GM12878 (cell line): ENCODE data around the gene ETDC. TPM values are rescaled to one million over a fixed set of nuclear protein-coding genes. Genes with fewer than 3 reads are reported as not detected.
A peak's percentile ranks its signal among the peaks of the same experiment; 100 is the strongest.

Experiments used
- ATAC-seq: fragments of 200-7000 bp; cut with Tn5 transposase; 3 replicates; pipeline ENCODE4 v1.9.1; 2020; ENCODE audit warnings: mild to moderate bottlenecking, moderate library complexity
- BruUV-seq: library from RNA; stranded (reverse); fragments of 400-500 nt; replicated peaks from 2 replicates; lab custom pipeline; 2021; lab: Mats Ljungman, UMichigan
- CTCF ChIA-PET: fragments of 300-600 bp; sonication (Branson Sonifier 250); formaldehyde crosslinking; extraction: SDS; loops from one replicate; lab custom pipeline; 2021; ENCODE audit warnings: inconsistent platforms; lab: Yijun Ruan, JAX
- POLR2A ChIA-PET: fragments of 350-600 bp; formaldehyde crosslinking; extraction: SDS; loops from one replicate; lab custom pipeline; 2021; ENCODE audit warnings: inconsistent platforms; lab: Charles Lee
- RAD21 ChIA-PET: fragments of 300-600 bp; sonication (Branson Sonifier 250); formaldehyde crosslinking; loops from one replicate; lab custom pipeline; 2023; ENCODE audit warnings: antibody characterized with exemption; ENCODE audit not compliant: unreplicated experiment; lab: Charles Lee
- SMC1A ChIA-PET: fragments of 300-600 bp; sonication (Branson Sonifier 250); formaldehyde crosslinking; loops from one replicate; lab custom pipeline; 2023; ENCODE audit not compliant: unreplicated experiment, uncharacterized antibody; lab: Charles Lee
- DNase-seq: peaks from one replicate; pipeline ENCODE4 v3.0.0-alpha.2; 2011; ENCODE audit warnings: low read depth, low spot score
- FAIRE-seq: peaks from 3 replicates; lab custom pipeline; 2011; peaks lifted over from hg19 to GRCh38; lab: Jason Lieb, UNC
- H2AFZ ChIP-seq: 2 replicates; pipeline ENCODE4 v1.6.0; 2011; ENCODE audit warnings: low read depth, low read length, control low read depth; ENCODE audit not compliant: control insufficient read depth
- H3K27ac ChIP-seq: 2 replicates; pipeline ENCODE4 v1.5.1; 2011; ENCODE audit warnings: control low read depth; ENCODE audit not compliant: control insufficient read depth, insufficient read depth
- H3K27me3 ChIP-seq, 2 experiments: replicated peaks in 1 of 2; 2 replicates each; pipeline versions ENCODE4 v1.6.0 to v1.6.1; 2011; ENCODE audit warnings: low read length in 1 of 2; ENCODE audit not compliant: control insufficient read depth in 2 of 2, insufficient read depth in 2 of 2
- H3K36me3 ChIP-seq, 2 experiments: 2 replicates each; pipeline ENCODE4 v1.5.1; 2011; ENCODE audit warnings: low read length in 1 of 2; ENCODE audit not compliant: control insufficient read depth in 2 of 2, insufficient read depth in 2 of 2
- H3K4me1 ChIP-seq: 2 replicates; pipeline ENCODE4 v1.6.1; 2011; ENCODE audit warnings: mild to moderate bottlenecking, low read length, moderate library complexity, mixed read lengths; ENCODE audit not compliant: control insufficient read depth, insufficient read depth
- H3K4me2 ChIP-seq: 2 replicates; pipeline ENCODE4 v1.6.0; 2011; ENCODE audit warnings: control low read depth; ENCODE audit not compliant: control insufficient read depth, insufficient read depth
- H3K4me3 ChIP-seq: fragments of 200-600 bp; sonication (generic); 2 replicates; pipeline ENCODE4 v1.5.1; 2016
- H3K79me2 ChIP-seq: 2 replicates; pipeline ENCODE4 v1.6.0; 2011; ENCODE audit warnings: low read length; ENCODE audit not compliant: control insufficient read depth, insufficient read depth
- H3K9ac ChIP-seq: 2 replicates; pipeline ENCODE4 v1.8.0; 2011; ENCODE audit warnings: low read length, control low read depth, mixed read lengths; ENCODE audit not compliant: control insufficient read depth, insufficient read depth
- H3K9me3 ChIP-seq: replicated peaks from 3 replicates; pipeline ENCODE4 v1.5.1; 2011; ENCODE audit warnings: mild to moderate bottlenecking, low read length; ENCODE audit not compliant: control insufficient read depth, insufficient read depth
- H4K20me1 ChIP-seq: 2 replicates; pipeline ENCODE4 v1.6.0; 2011; ENCODE audit not compliant: control insufficient read depth, insufficient read depth
- ATF3 ChIP-seq: IDR thresholded peaks from 2 replicates; pipeline ENCODE4 v1.6.1; 2011; ENCODE audit warnings: low read depth, mild to moderate bottlenecking, low read length, moderate library complexity, borderline replicate concordance; ENCODE audit errors: extremely low read depth
- BACH1 ChIP-seq: fragments of 450-650 bp; IDR thresholded peaks from 2 replicates; pipeline ENCODE4 v1.6.1; 2017; ENCODE audit warnings: mild to moderate bottlenecking, borderline replicate concordance
- BCL11A ChIP-seq: IDR thresholded peaks from 2 replicates; pipeline ENCODE4 v1.6.1; 2011; ENCODE audit warnings: low read depth, low read length
- CBX5 ChIP-seq: sonication (generic); IDR thresholded peaks from 2 replicates; pipeline ENCODE4 v1.6.1; 2016; ENCODE audit warnings: low read depth, moderate library complexity, mild to moderate bottlenecking, inconsistent platforms
- DPF2 ChIP-seq: fragments of 450-650 bp; IDR thresholded peaks from 2 replicates; pipeline ENCODE4 v1.6.1; 2017; ENCODE audit warnings: mild to moderate bottlenecking
- ELK1 ChIP-seq: IDR thresholded peaks from 2 replicates; pipeline ENCODE4 v1.6.1; 2012; ENCODE audit warnings: low read depth, low read length, improper control_type of control experiment
- HCFC1 ChIP-seq: fragments of 150-350 bp; IDR thresholded peaks from 2 replicates; pipeline ENCODE4 v1.6.1; 2014; ENCODE audit warnings: low read length
- IKZF1 ChIP-seq: fragments of 450-650 bp; conservative IDR thresholded peaks from 2 replicates; pipeline ENCODE4 v1.6.1; 2017; ENCODE audit warnings: antibody characterized with exemption, mild to moderate bottlenecking
- IKZF2 ChIP-seq, 2 experiments: fragments of 450-650 bp; IDR thresholded peaks; 2 replicates each; pipeline ENCODE4 v1.6.1; 2017; ENCODE audit warnings: mild to moderate bottlenecking in 2 of 2, moderate library complexity in 2 of 2
- JUND ChIP-seq: IDR thresholded peaks from 2 replicates; pipeline ENCODE4 v1.6.1; 2012; ENCODE audit warnings: low read depth, mild to moderate bottlenecking, low read length, improper control_type of control experiment, moderate library complexity
- MEF2B ChIP-seq: fragments of 450-650 bp; IDR thresholded peaks from 2 replicates; pipeline ENCODE4 v1.6.1; 2018; ENCODE audit warnings: mild to moderate bottlenecking, moderate library complexity; ENCODE audit not compliant: partially characterized antibody, poor library complexity, severe bottlenecking
- NBN ChIP-seq: fragments of 450-650 bp; IDR thresholded peaks from 2 replicates; pipeline ENCODE4 v1.6.1; 2016
- NR2C2 ChIP-seq: IDR thresholded peaks from 2 replicates; pipeline ENCODE4 v1.6.1; 2011; ENCODE audit warnings: borderline replicate concordance, low read depth; ENCODE audit not compliant: control insufficient read depth, insufficient read length
- NR2F1 ChIP-seq: fragments of 450-650 bp; conservative IDR thresholded peaks from 2 replicates; pipeline ENCODE4 v1.6.1; 2017; ENCODE audit warnings: mild to moderate bottlenecking
- NRF1 ChIP-seq: conservative IDR thresholded peaks from 2 replicates; pipeline ENCODE4 v1.6.1; 2011; ENCODE audit warnings: mild to moderate bottlenecking, low read depth, low read length, improper control_type of control experiment
- PAX5 ChIP-seq: IDR thresholded peaks from 2 replicates; pipeline ENCODE4 v1.6.1; 2011; ENCODE audit warnings: low read depth, low read length, borderline replicate concordance
- RCOR1 ChIP-seq: conservative IDR thresholded peaks from 2 replicates; pipeline ENCODE4 v1.6.1; 2012; ENCODE audit warnings: low read depth, low read length, improper control_type of control experiment
- WGBS: methylation state at CpG from one replicate; pipeline ENCODE4 v1.1.6; 2016; ENCODE audit warnings: low lambda C conversion rate; ENCODE audit not compliant: insufficient replicate concordance, insufficient coverage; ENCODE audit errors: missing lambda C conversion rate; 5-methylcytosine and 5-hydroxymethylcytosine counted together
- in situ Hi-C: fragments of 300-500 bp; cut with MboI; formaldehyde crosslinking; loops from 9 replicates; pipeline ENCODE4 v1.14.3; 2018; ENCODE audit warnings: mixed read lengths
- intact Hi-C: fragments of 100-400 bp; cut with micrococcal nuclease; formaldehyde crosslinking; loops from one replicate; pipeline ENCODE4 v1.14.2; 2022; ENCODE audit not compliant: unreplicated experiment
- polyA plus RNA-seq, 11 experiments: library from polyadenylated mRNA; depleted of rRNA in 4 of 11; unstranded in 6 of 11; stranded (reverse) in 5 of 11; fragments of >200 nt; fragmentation: Nextera tagmentation in 4 of 11; fragmentation: Illumina TruSeq in 1 of 11; extraction: Ambion mirVana in 4 of 11; extraction: Trizol in 1 of 11; gene quantifications; 1 replicate in 1 of 11; 2 replicates in 10 of 11; pipeline versions ENCODE4 v1.2.1 to v1.2.3, GENCODE V29; 2011 to 2016; ENCODE audit warnings: inconsistent platforms in 2 of 11, missing spikeins in 2 of 11, low read depth in 1 of 11
- total RNA-seq, 4 experiments: library from RNA; depleted of rRNA in 3 of 4; stranded (reverse); fragments of >200 nt in 3 of 4; fragmentation: Illumina TruSeq in 1 of 4; extraction: Trizol in 1 of 4; gene quantifications; 2 replicates each; pipeline versions ENCODE4 v1.2.1 to v1.2.3, GENCODE V29; 2013 to 2021
- TF ChIP-seq, protein P1 (sequence below): IDR thresholded peaks from 2 replicates; pipeline ENCODE4 v1.6.1; 2011; ENCODE audit warnings: borderline replicate concordance, low read depth, mild to moderate bottlenecking, moderate library complexity, low read length; ENCODE audit not compliant: insufficient read depth, poor library complexity, severe bottlenecking

Gene ETDC
- total and polyA plus RNA-seq, 10 of the 15 experiments (the other 5 are each of a cell fraction or from before 2014, with no cell fraction given) = not detected

- no peak for TF ChIP-seq JUND
- TF ChIP-seq NBN = peak; percentile 70
- 0 out of 2 replicates have a peak, but pooled peaks have one; percentile 49 for TF ChIP-seq DPF2
- TF ChIP-seq, protein P1, sequence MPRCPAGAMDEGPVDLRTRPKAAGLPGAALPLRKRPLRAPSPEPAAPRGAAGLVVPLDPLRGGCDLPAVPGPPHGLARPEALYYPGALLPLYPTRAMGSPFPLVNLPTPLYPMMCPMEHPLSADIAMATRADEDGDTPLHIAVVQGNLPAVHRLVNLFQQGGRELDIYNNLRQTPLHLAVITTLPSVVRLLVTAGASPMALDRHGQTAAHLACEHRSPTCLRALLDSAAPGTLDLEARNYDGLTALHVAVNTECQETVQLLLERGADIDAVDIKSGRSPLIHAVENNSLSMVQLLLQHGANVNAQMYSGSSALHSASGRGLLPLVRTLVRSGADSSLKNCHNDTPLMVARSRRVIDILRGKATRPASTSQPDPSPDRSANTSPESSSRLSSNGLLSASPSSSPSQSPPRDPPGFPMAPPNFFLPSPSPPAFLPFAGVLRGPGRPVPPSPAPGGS = no peak
- TF ChIP-seq NR2F1 = no peak
- TF ChIP-seq IKZF1 = peak; percentile 33
- TF ChIP-seq HCFC1 = no peak
- peak; percentile 72 for TF ChIP-seq MEF2B
Measured at GRCh38 chrX:135315864-135316263, 6.6 kb downstream of the ETDC start (continued).

- no peaks in the 10 kb centered on the region for H4K20me1 ChIP-seq
- POLR2A ChIA-PET = no interaction called here
- no peak for FAIRE-seq
- intact Hi-C loops (no loop called here), in situ Hi-C loops (no loop called here)
- no peak for DNase-seq
- CTCF ChIA-PET = no interaction called here
- TF ChIP-seq IKZF2 (IDR thresholded peaks at IDR 0.05) (no peak), NR2F1 (no peak), BACH1 (no peak), ELK1 (no peak), NRF1 (no peak), NR2C2 (no peak), ATF3 (no peak), BCL11A (no peak), CBX5 (no peak), RCOR1 (no peak), PAX5 (no peak)
- H3K27me3 ChIP-seq = no peaks in the 10 kb centered on the region
- BruUV-seq = no TSS peak
- no peak overlapping the region for H3K4me3 ChIP-seq
- H3K9ac ChIP-seq = no peak overlapping the region
- no peak for ATAC-seq
- no peaks in the 10 kb centered on the region for H3K79me2 ChIP-seq
- H2AFZ ChIP-seq = no peak overlapping the region
- no peaks in the 10 kb centered on the region for H3K4me1 ChIP-seq
- RAD21 ChIA-PET = no interaction called here
- H3K36me3 ChIP-seq = no peaks in the 10 kb centered on the region
- H3K27ac ChIP-seq = no peak overlapping the region
- SMC1A ChIA-PET = no interaction called here
- no peak overlapping the region for H3K4me2 ChIP-seq
- 55% methylated on average over 5 of the region's 5 CpGs for WGBS
- peaks cover 2% of the 10 kb centered on the region; the same call in 2 of the 3 replicates for H3K9me3 ChIP-seq
Measured at GRCh38 chrX:135324463-135324862, 15.2 kb downstream of the ETDC start.
